ENCODE data around the gene LEMD3.
A peak's percentile ranks its signal among the peaks of the same experiment; 100 is the strongest.

Gene LEMD3

DNA sequence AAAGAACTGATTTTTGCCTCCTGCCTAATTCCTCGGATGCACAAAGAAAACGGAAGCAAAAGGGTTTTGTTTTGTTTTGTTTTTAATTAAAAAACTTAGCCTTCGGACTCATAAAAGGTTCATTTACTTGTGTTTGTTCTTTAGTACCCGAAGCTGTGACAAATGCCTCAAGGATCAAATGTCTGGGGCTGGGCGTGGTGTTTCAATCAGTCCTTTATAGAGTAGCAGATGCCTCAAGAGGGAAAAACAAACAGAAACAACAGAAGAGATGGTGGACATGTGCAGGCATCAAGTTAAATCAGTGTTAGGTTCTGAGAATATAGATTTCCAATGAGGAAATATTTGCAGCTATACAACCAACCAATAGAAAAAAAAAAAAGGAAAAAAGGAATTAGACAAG, 46.7 kb upstream of the LEMD3 start:
- H3K9me2 ChIP-seq (replicated peaks; ENCODE audit: control insufficient read depth, low read length) = no peaks in the 10 kb centered on the region

DNA sequence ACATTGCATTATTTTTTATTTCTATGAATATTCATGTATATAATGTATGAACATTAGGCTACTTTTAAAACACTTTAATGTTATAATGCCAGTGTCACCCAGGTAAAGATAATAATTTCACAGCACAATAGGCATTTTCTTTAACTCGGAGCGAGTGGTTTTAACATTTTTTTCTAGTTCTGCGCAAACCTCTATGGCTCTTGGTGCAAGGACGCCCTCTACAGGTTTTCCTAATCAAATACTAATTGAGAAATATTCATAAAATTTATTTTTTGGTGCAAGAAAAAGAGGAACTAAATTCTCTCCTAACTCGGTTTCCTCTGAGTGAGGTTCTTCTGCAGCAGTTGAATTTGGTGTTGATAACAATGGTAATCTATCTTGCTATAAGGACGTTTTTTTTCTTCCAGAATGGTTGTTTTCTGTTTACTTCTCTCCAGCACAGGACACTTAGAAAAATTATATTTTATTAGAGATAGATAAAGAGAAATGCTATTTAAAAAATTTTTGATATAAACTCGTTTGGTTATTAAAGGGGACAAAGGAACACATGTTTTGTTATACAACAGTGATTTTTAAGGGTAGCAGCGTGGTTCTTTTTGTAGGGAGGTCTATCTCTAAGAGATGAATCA, 45.8 kb upstream of the LEMD3 start:
- no peaks in the 10 kb centered on the region for H3F3A ChIP-seq (ENCODE audit: control insufficient read depth, insufficient read depth)
- no peaks in the 10 kb centered on the region for H3K36me3 ChIP-seq (ENCODE audit: control insufficient read depth, low read length)
- no peak overlapping the region for H3K4me3 ChIP-seq (ENCODE audit: low read length)
- H3K9me2 ChIP-seq (replicated peaks; ENCODE audit: control insufficient read depth, low read length) = no peaks in the 10 kb centered on the region
- no peak overlapping the region for H3K27ac ChIP-seq (ENCODE audit: low read depth, low read length)
- H3K9me3 ChIP-seq (ENCODE audit: control insufficient read depth, insufficient read depth, low read length) = no peaks in the 10 kb centered on the region
- TF ChIP-seq, protein P1, sequence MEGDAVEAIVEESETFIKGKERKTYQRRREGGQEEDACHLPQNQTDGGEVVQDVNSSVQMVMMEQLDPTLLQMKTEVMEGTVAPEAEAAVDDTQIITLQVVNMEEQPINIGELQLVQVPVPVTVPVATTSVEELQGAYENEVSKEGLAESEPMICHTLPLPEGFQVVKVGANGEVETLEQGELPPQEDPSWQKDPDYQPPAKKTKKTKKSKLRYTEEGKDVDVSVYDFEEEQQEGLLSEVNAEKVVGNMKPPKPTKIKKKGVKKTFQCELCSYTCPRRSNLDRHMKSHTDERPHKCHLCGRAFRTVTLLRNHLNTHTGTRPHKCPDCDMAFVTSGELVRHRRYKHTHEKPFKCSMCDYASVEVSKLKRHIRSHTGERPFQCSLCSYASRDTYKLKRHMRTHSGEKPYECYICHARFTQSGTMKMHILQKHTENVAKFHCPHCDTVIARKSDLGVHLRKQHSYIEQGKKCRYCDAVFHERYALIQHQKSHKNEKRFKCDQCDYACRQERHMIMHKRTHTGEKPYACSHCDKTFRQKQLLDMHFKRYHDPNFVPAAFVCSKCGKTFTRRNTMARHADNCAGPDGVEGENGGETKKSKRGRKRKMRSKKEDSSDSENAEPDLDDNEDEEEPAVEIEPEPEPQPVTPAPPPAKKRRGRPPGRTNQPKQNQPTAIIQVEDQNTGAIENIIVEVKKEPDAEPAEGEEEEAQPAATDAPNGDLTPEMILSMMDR (IDR thresholded peaks at IDR 0.05; ENCODE audit: low read depth, low read length, poor library complexity, severe bottlenecking) = peak; percentile 55
- no peak for TF ChIP-seq EZH2phosphoT487 (IDR thresholded peaks at IDR 0.05; ENCODE audit: borderline replicate concordance, low read length)
- H3K27me3 ChIP-seq (ENCODE audit: control insufficient read depth, low read length) = peaks cover 12% of the 10 kb centered on the region
- no peaks in the 10 kb centered on the region for H3K4me1 ChIP-seq (ENCODE audit: control insufficient read depth, low read length)
- H4K20me1 ChIP-seq (ENCODE audit: control insufficient read depth, insufficient read depth, low read depth, low read length) = no peaks in the 10 kb centered on the region
- no peaks in the 10 kb centered on the region for H3K79me2 ChIP-seq (ENCODE audit: control insufficient read depth, low read length)
- H3K4me2 ChIP-seq (ENCODE audit: low read length) = no peak overlapping the region

More for the DNA sequence above, 46.7 kb upstream of the LEMD3 start:
- no peaks in the 10 kb centered on the region for H3K4me1 ChIP-seq (ENCODE audit: control insufficient read depth, low read length)
- no peaks in the 10 kb centered on the region for H4K20me1 ChIP-seq (ENCODE audit: control insufficient read depth, insufficient read depth, low read depth, low read length)
- no peaks in the 10 kb centered on the region for H3F3A ChIP-seq (ENCODE audit: control insufficient read depth, insufficient read depth)
- H3K36me3 ChIP-seq (ENCODE audit: control insufficient read depth, low read length) = no peaks in the 10 kb centered on the region
- no peaks in the 10 kb centered on the region for H3K79me2 ChIP-seq (ENCODE audit: control insufficient read depth, low read length)
- TF ChIP-seq, protein P1 (IDR thresholded peaks at IDR 0.05; ENCODE audit: low read depth, low read length, poor library complexity, severe bottlenecking) = no peak
- TF ChIP-seq EZH2phosphoT487 (IDR thresholded peaks at IDR 0.05; ENCODE audit: borderline replicate concordance, low read length) = no peak
- H3K27ac ChIP-seq (ENCODE audit: low read depth, low read length) = no peak overlapping the region
- no peak overlapping the region for H3K4me2 ChIP-seq (ENCODE audit: low read length)
- H3K27me3 ChIP-seq (ENCODE audit: control insufficient read depth, low read length) = peaks cover 12% of the 10 kb centered on the region
- no peaks in the 10 kb centered on the region for H3K9me3 ChIP-seq (ENCODE audit: control insufficient read depth, insufficient read depth, low read length)
- no peak overlapping the region for H3K4me3 ChIP-seq (ENCODE audit: low read length)

DNA sequence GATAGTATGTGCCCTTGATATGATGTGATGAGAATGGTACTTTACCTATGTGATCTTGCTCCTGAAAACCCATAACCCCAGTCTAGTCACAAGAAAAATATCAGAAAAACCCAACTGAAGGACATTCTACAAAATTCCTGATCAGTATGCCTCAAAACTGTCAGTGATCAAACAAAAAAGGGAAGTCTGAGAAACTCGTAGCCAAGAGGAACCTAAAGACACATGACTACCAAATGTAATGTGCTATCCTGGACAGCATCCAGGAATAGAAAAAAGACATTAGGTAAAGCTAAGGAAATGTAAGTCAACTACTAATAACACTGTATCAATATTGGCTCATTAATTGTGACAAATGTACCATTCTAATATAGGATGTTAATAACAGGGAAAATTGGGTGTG, 44.1 kb upstream of the LEMD3 start:
- H3K4me3 ChIP-seq (ENCODE audit: low read length) = no peak overlapping the region

More for the DNA sequence above, 44.1 kb upstream of the LEMD3 start:
- no peaks in the 10 kb centered on the region for H3K4me1 ChIP-seq (ENCODE audit: control insufficient read depth, low read length)
- H3K9me3 ChIP-seq (ENCODE audit: control insufficient read depth, insufficient read depth, low read length) = no peaks in the 10 kb centered on the region
- no peaks in the 10 kb centered on the region for H3F3A ChIP-seq (ENCODE audit: control insufficient read depth, insufficient read depth)
- no peaks in the 10 kb centered on the region for H4K20me1 ChIP-seq (ENCODE audit: control insufficient read depth, insufficient read depth, low read depth, low read length)
- no peak overlapping the region for H3K27ac ChIP-seq (ENCODE audit: low read depth, low read length)
- TF ChIP-seq, protein P1 (IDR thresholded peaks at IDR 0.05; ENCODE audit: low read depth, low read length, poor library complexity, severe bottlenecking) = no peak
- TF ChIP-seq EZH2phosphoT487 (IDR thresholded peaks at IDR 0.05; ENCODE audit: borderline replicate concordance, low read length) = no peak
- H3K79me2 ChIP-seq (ENCODE audit: control insufficient read depth, low read length) = no peaks in the 10 kb centered on the region
- H3K4me2 ChIP-seq (ENCODE audit: low read length) = no peak overlapping the region
- H3K36me3 ChIP-seq (ENCODE audit: control insufficient read depth, low read length) = no peaks in the 10 kb centered on the region
- H3K27me3 ChIP-seq (ENCODE audit: control insufficient read depth, low read length) = peaks cover 16% of the 10 kb centered on the region
- H3K9me2 ChIP-seq (replicated peaks; ENCODE audit: control insufficient read depth, low read length) = no peaks in the 10 kb centered on the region

Measured in DOHH2 (cell line).